Choroid plexus epithelial cell (primary cell): ENCODE measurements around the gene PLB1.

Experiments
- DNase-seq: peaks from one replicate; pipeline ENCODE4 v3.0.0-alpha.2; 2010; ENCODE audit warnings: low read depth
- H3K4me3 ChIP-seq: 2 replicates; pipeline ENCODE4 v1.5.1; 2011; ENCODE audit warnings: low read depth, mild to moderate bottlenecking, control low read depth, low read length, moderate library complexity
- TF ChIP-seq, protein P1 (sequence below): conservative IDR thresholded peaks from 2 replicates; pipeline ENCODE4 v1.5.1; 2011; ENCODE audit warnings: low read depth, mild to moderate bottlenecking, control low read depth, inconsistent platforms, low read length, moderate library complexity

The PLB1 gene

GRCh38 chr2:28582152-28582551, 86.3 kb downstream of the PLB1 start:
- no peak overlapping the region for H3K4me3 ChIP-seq
- TF ChIP-seq, protein P1, sequence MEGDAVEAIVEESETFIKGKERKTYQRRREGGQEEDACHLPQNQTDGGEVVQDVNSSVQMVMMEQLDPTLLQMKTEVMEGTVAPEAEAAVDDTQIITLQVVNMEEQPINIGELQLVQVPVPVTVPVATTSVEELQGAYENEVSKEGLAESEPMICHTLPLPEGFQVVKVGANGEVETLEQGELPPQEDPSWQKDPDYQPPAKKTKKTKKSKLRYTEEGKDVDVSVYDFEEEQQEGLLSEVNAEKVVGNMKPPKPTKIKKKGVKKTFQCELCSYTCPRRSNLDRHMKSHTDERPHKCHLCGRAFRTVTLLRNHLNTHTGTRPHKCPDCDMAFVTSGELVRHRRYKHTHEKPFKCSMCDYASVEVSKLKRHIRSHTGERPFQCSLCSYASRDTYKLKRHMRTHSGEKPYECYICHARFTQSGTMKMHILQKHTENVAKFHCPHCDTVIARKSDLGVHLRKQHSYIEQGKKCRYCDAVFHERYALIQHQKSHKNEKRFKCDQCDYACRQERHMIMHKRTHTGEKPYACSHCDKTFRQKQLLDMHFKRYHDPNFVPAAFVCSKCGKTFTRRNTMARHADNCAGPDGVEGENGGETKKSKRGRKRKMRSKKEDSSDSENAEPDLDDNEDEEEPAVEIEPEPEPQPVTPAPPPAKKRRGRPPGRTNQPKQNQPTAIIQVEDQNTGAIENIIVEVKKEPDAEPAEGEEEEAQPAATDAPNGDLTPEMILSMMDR: no peak
- no peak for DNase-seq

GRCh38 chr2:28582595-28582994, 86.7 kb downstream of the PLB1 start:
- DNase-seq: no peak
- TF ChIP-seq, protein P1: no peak
- no peak overlapping the region for H3K4me3 ChIP-seq

DNA sequence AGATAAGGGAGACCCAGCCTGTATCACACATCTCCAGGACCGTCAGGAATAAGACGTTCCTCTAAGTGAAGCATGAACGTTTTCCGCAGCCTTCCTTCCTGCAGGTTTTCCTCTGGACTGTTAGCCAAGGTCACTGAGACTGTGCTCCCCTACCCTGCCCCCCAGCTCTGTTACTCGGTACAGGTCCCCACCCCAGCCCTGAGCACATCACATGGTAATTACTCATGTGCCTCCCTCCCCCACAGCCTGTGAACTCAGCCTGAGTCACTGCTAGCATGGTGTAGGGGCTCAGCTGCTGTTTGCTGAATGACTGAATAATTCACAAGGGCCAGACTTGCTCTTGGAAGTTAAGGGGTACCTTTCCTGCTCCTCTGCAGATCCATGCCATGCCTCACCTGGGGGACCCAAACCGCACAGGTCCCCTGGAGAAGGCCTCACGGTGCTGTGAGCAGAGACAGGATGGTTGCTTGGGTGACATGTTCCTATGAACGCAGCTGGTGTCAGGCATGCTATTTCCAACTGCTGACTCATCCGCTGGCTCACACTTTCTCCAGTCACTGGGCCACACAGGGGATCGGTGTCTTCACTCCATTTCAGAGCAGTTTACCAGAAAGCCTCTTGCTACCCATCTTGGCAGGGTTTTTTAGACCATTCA, 88.2 kb downstream of the PLB1 start:
- DNase-seq: peak; percentile 96
- TF ChIP-seq, protein P1: no peak
- peak overlapping the region; percentile 22 for H3K4me3 ChIP-seq

DNA sequence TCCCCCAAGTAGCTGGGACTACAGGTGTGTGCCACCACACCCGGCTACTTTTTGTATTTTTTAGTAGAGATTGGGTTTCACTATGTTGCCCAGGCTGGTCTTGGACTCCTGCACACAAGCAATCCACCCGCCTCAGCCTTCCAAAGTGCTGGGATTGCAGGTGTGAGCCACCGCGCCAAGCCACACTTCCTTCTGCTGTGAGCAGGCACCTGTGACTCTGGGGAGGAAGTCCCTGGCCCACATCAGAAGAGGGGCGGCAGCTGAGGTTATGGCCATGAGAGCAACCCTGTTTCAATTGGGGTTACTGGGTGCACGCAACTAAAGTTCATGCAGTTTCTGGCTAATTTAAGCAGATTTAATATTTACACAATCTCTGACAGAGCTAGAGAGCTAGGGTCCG, 91.0 kb downstream of the PLB1 start:
- DNase-seq: no peak

DNA sequence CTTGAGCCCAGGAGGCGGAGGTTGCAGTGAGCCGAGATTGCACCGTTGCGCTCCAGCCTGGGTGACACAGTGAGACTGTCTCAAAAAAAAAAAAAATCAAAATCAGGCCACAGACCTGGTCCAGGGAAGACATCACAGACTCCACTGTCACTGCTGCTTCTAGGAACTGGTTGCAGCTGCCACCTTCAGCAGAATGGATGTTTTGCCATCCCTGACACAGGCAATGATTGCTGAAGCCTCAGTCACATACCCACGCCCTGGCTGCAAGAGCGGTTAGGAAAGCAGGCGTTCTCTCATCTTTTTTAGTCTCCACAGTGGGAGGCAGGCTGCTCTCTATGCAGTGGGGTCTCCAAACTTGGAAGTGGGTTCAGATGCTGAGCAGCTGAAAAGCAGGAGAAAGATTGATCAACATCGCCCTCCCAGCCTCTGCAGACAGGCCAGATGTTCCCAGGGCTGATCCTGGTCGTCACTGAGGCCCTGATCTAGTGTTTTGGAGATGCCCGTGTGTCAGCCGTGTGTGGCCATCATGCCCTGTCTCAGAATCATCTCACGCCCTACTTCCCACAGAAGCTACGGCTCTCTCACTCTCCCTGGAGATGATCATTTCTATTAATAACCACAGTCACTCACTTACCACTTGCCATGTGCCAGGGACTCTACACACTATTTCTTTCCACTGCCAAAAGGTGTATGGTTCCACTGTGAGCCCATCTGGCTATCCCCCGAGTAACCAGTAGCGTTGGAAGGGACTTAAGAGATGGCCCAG, 91.8 kb downstream of the PLB1 start:
- TF ChIP-seq, protein P1: no peak

More for the DNA sequence above, 91.0 kb downstream of the PLB1 start:
- no peak overlapping the region for H3K4me3 ChIP-seq
- TF ChIP-seq, protein P1: no peak

GRCh38 chr2:28588292-28588670, 92.4 kb downstream of the PLB1 start:
- peak; percentile 49 for DNase-seq
- no peak overlapping the region for H3K4me3 ChIP-seq
- TF ChIP-seq, protein P1: no peak

More for the DNA sequence above, 91.8 kb downstream of the PLB1 start:
- H3K4me3 ChIP-seq: no peak overlapping the region
- peak; percentile 28 for DNase-seq
